ENCODE measurements around the gene DCUN1D2.

- TF ChIP-seq POLR2A (IDR thresholded peaks at IDR 0.05; ENCODE audit: low read depth), result no peak
- no peak for TF ChIP-seq CTCF (IDR thresholded peaks at IDR 0.05)
- TF ChIP-seq EP300 (IDR thresholded peaks at IDR 0.05), result no peak
- no peak for TF ChIP-seq POLR2AphosphoS5 (IDR thresholded peaks at IDR 0.05)
Measured at GRCh38 chr13:113448545-113448884, 42.0 kb downstream of the DCUN1D2 start.

Data from esophagus muscularis mucosa (tissue), 4 donors.